Tibial nerve (tissue), 4 donors: Measurements from ENCODE around the gene CNTLN.

Source experiments
- EP300 ChIP-seq, 2 donors: sonication (generic); formaldehyde crosslinking; IDR thresholded peaks; one replicate each; pipeline ENCODE4 v1.6.1; 2017; ENCODE audit warnings: antibody characterized with exemption in 2 of 2, mild to moderate bottlenecking in 1 of 2
- POLR2A ChIP-seq, 2 donors: fragments of 450-650 bp; IDR thresholded peaks; one replicate each; pipeline ENCODE4 v1.6.1; 2017; ENCODE audit warnings: antibody characterized with exemption in 2 of 2, mild to moderate bottlenecking in 2 of 2, moderate library complexity in 2 of 2
- TF ChIP-seq, protein P1 (sequence below), 5 experiments: fragments of 200-600 bp in 3 of 5; fragments of 450-650 bp in 2 of 5; sonication (generic) in 3 of 5; IDR thresholded peaks; one replicate each; pipeline ENCODE4 v1.5.1; 2016 to 2019; ENCODE audit warnings: antibody characterized with exemption in 5 of 5, mild to moderate bottlenecking in 3 of 5, moderate library complexity in 2 of 5

DNA sequence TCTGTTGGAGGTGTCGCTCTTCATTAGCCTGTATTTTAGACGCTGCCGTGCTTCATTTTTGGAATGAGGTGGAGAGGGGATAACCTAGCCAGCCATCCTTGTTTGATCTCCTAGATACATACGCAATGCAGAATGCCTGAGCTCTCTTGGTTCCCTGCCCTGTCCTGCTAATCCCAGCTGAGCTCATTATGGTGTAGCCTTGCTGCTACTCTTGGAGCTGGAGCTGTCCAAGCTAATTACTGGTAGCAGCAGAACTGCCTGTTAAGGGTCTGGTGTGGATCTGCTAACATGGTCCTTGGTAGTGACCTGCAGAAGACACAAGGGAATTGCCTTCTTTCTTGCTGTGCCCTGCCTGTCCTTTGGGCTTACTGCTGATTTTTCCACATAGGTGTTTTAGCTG lies 207.9 kb downstream of the CNTLN start:
- TF ChIP-seq, protein P1, sequence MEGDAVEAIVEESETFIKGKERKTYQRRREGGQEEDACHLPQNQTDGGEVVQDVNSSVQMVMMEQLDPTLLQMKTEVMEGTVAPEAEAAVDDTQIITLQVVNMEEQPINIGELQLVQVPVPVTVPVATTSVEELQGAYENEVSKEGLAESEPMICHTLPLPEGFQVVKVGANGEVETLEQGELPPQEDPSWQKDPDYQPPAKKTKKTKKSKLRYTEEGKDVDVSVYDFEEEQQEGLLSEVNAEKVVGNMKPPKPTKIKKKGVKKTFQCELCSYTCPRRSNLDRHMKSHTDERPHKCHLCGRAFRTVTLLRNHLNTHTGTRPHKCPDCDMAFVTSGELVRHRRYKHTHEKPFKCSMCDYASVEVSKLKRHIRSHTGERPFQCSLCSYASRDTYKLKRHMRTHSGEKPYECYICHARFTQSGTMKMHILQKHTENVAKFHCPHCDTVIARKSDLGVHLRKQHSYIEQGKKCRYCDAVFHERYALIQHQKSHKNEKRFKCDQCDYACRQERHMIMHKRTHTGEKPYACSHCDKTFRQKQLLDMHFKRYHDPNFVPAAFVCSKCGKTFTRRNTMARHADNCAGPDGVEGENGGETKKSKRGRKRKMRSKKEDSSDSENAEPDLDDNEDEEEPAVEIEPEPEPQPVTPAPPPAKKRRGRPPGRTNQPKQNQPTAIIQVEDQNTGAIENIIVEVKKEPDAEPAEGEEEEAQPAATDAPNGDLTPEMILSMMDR (IDR thresholded peaks at IDR 0.05) = no peak
- TF ChIP-seq POLR2A (IDR thresholded peaks at IDR 0.05) (no peak), EP300 (IDR thresholded peaks at IDR 0.05) (no peak)
